GM12878 (cell line): ENCODE data around the gene DUS2. TPM values are rescaled to one million over a fixed set of nuclear protein-coding genes. Genes with fewer than 3 reads are reported as not detected.

Experiments
- ATAC-seq: fragments of 200-7000 bp; cut with Tn5 transposase; 3 replicates; pipeline ENCODE4 v1.9.1; 2020; ENCODE audit warnings: mild to moderate bottlenecking, moderate library complexity
- BruUV-seq: library from RNA; stranded (reverse); fragments of 400-500 nt; replicated peaks from 2 replicates; lab custom pipeline; 2021; lab: Mats Ljungman, UMichigan
- CTCF ChIA-PET: fragments of 300-600 bp; sonication (Branson Sonifier 250); formaldehyde crosslinking; extraction: SDS; loops from one replicate; lab custom pipeline; 2021; ENCODE audit warnings: inconsistent platforms; lab: Yijun Ruan, JAX
- POLR2A ChIA-PET: fragments of 350-600 bp; formaldehyde crosslinking; extraction: SDS; loops from one replicate; lab custom pipeline; 2021; ENCODE audit warnings: inconsistent platforms; lab: Charles Lee
- RAD21 ChIA-PET: fragments of 300-600 bp; sonication (Branson Sonifier 250); formaldehyde crosslinking; loops from one replicate; lab custom pipeline; 2023; ENCODE audit warnings: antibody characterized with exemption; ENCODE audit not compliant: unreplicated experiment; lab: Charles Lee
- SMC1A ChIA-PET: fragments of 300-600 bp; sonication (Branson Sonifier 250); formaldehyde crosslinking; loops from one replicate; lab custom pipeline; 2023; ENCODE audit not compliant: unreplicated experiment, uncharacterized antibody; lab: Charles Lee
- DNase-seq: peaks from one replicate; pipeline ENCODE4 v3.0.0-alpha.2; 2011; ENCODE audit warnings: low read depth, low spot score
- FAIRE-seq: peaks from 3 replicates; lab custom pipeline; 2011; peaks lifted over from hg19 to GRCh38; lab: Jason Lieb, UNC
- H2AFZ ChIP-seq: 2 replicates; pipeline ENCODE4 v1.6.0; 2011; ENCODE audit warnings: low read depth, low read length, control low read depth; ENCODE audit not compliant: control insufficient read depth
- H3K27ac ChIP-seq: 2 replicates; pipeline ENCODE4 v1.5.1; 2011; ENCODE audit warnings: control low read depth; ENCODE audit not compliant: control insufficient read depth, insufficient read depth
- H3K27me3 ChIP-seq, 2 experiments: replicated peaks in 1 of 2; 2 replicates each; pipeline versions ENCODE4 v1.6.0 to v1.6.1; 2011; ENCODE audit warnings: low read length in 1 of 2; ENCODE audit not compliant: control insufficient read depth in 2 of 2, insufficient read depth in 2 of 2
- H3K36me3 ChIP-seq, 2 experiments: 2 replicates each; pipeline ENCODE4 v1.5.1; 2011; ENCODE audit warnings: low read length in 1 of 2; ENCODE audit not compliant: control insufficient read depth in 2 of 2, insufficient read depth in 2 of 2
- H3K4me1 ChIP-seq: 2 replicates; pipeline ENCODE4 v1.6.1; 2011; ENCODE audit warnings: mild to moderate bottlenecking, low read length, moderate library complexity, mixed read lengths; ENCODE audit not compliant: control insufficient read depth, insufficient read depth
- H3K4me2 ChIP-seq: 2 replicates; pipeline ENCODE4 v1.6.0; 2011; ENCODE audit warnings: control low read depth; ENCODE audit not compliant: control insufficient read depth, insufficient read depth
- H3K4me3 ChIP-seq: fragments of 200-600 bp; sonication (generic); 2 replicates; pipeline ENCODE4 v1.5.1; 2016
- H3K79me2 ChIP-seq: 2 replicates; pipeline ENCODE4 v1.6.0; 2011; ENCODE audit warnings: low read length; ENCODE audit not compliant: control insufficient read depth, insufficient read depth
- H3K9ac ChIP-seq: 2 replicates; pipeline ENCODE4 v1.8.0; 2011; ENCODE audit warnings: low read length, control low read depth, mixed read lengths; ENCODE audit not compliant: control insufficient read depth, insufficient read depth
- H3K9me3 ChIP-seq: replicated peaks from 3 replicates; pipeline ENCODE4 v1.5.1; 2011; ENCODE audit warnings: mild to moderate bottlenecking, low read length; ENCODE audit not compliant: control insufficient read depth, insufficient read depth
- H4K20me1 ChIP-seq: 2 replicates; pipeline ENCODE4 v1.6.0; 2011; ENCODE audit not compliant: control insufficient read depth, insufficient read depth
- BACH1 ChIP-seq: fragments of 450-650 bp; IDR thresholded peaks from 2 replicates; pipeline ENCODE4 v1.6.1; 2017; ENCODE audit warnings: mild to moderate bottlenecking, borderline replicate concordance
- CBFB ChIP-seq: IDR thresholded peaks from 2 replicates; pipeline ENCODE4 v1.6.1; 2016; ENCODE audit warnings: antibody characterized with exemption, low read depth
- CHD1 ChIP-seq: IDR thresholded peaks from 2 replicates; pipeline ENCODE4 v1.6.1; 2012; ENCODE audit warnings: low read depth, low read length, improper control_type of control experiment
- EED ChIP-seq: sonication (generic); IDR thresholded peaks from 2 replicates; pipeline ENCODE4 v1.6.1; 2016; ENCODE audit warnings: antibody characterized with exemption, low read depth
- ELK1 ChIP-seq: IDR thresholded peaks from 2 replicates; pipeline ENCODE4 v1.6.1; 2012; ENCODE audit warnings: low read depth, low read length, improper control_type of control experiment
- NFXL1 ChIP-seq: fragments of 450-650 bp; IDR thresholded peaks from 2 replicates; pipeline ENCODE4 v1.6.1; 2017; ENCODE audit warnings: antibody characterized with exemption, mild to moderate bottlenecking, borderline replicate concordance
- NFYB ChIP-seq: IDR thresholded peaks from 2 replicates; pipeline ENCODE4 v1.6.1; 2011; ENCODE audit warnings: low read depth, mild to moderate bottlenecking, low read length, improper control_type of control experiment, moderate library complexity; ENCODE audit not compliant: insufficient read depth
- PAX5 ChIP-seq: IDR thresholded peaks from 2 replicates; pipeline ENCODE4 v1.6.1; 2011; ENCODE audit warnings: low read depth, low read length, borderline replicate concordance
- POLR2AphosphoS5 ChIP-seq: IDR thresholded peaks from 2 replicates; pipeline ENCODE4 v1.6.1; 2011; ENCODE audit warnings: mild to moderate bottlenecking, low read length, inconsistent platforms
- SIX5 ChIP-seq: IDR thresholded peaks from 2 replicates; pipeline ENCODE4 v1.6.1; 2011; ENCODE audit warnings: mild to moderate bottlenecking, low read depth, low read length, moderate library complexity; ENCODE audit not compliant: severe bottlenecking
- SMARCA5 ChIP-seq: fragments of 450-650 bp; IDR thresholded peaks from 2 replicates; pipeline ENCODE4 v1.6.1; 2017; ENCODE audit warnings: mild to moderate bottlenecking
- STAT3 ChIP-seq: IDR thresholded peaks from 2 replicates; pipeline ENCODE4 v1.6.1; 2011; ENCODE audit warnings: low read depth, low read length, improper control_type of control experiment
- YBX1 ChIP-seq: fragments of 450-650 bp; IDR thresholded peaks from 2 replicates; pipeline ENCODE4 v1.6.1; 2016; ENCODE audit warnings: antibody characterized with exemption
- ZBED1 ChIP-seq: IDR thresholded peaks from 2 replicates; pipeline ENCODE4 v1.6.1; 2016; ENCODE audit warnings: borderline replicate concordance
- ZNF207 ChIP-seq: fragments of 450-650 bp; IDR thresholded peaks from 2 replicates; pipeline ENCODE4 v1.6.1; 2014; ENCODE audit warnings: antibody characterized with exemption, mild to moderate bottlenecking, borderline replicate concordance
- ZZZ3 ChIP-seq: IDR thresholded peaks from 2 replicates; pipeline ENCODE4 v1.6.1; 2011; ENCODE audit warnings: low read depth; ENCODE audit not compliant: control insufficient read depth, insufficient read length
- WGBS: methylation state at CpG from one replicate; pipeline ENCODE4 v1.1.6; 2016; ENCODE audit warnings: low lambda C conversion rate; ENCODE audit not compliant: insufficient replicate concordance, insufficient coverage; ENCODE audit errors: missing lambda C conversion rate; 5-methylcytosine and 5-hydroxymethylcytosine counted together
- in situ Hi-C: fragments of 300-500 bp; cut with MboI; formaldehyde crosslinking; loops from 9 replicates; pipeline ENCODE4 v1.14.3; 2018; ENCODE audit warnings: mixed read lengths
- intact Hi-C: fragments of 100-400 bp; cut with micrococcal nuclease; formaldehyde crosslinking; loops from one replicate; pipeline ENCODE4 v1.14.2; 2022; ENCODE audit not compliant: unreplicated experiment
- polyA plus RNA-seq, 11 experiments: library from polyadenylated mRNA; depleted of rRNA in 4 of 11; unstranded in 6 of 11; stranded (reverse) in 5 of 11; fragments of >200 nt; fragmentation: Nextera tagmentation in 4 of 11; fragmentation: Illumina TruSeq in 1 of 11; extraction: Ambion mirVana in 4 of 11; extraction: Trizol in 1 of 11; gene quantifications; 1 replicate in 1 of 11; 2 replicates in 10 of 11; pipeline versions ENCODE4 v1.2.1 to v1.2.3, GENCODE V29; 2011 to 2016; ENCODE audit warnings: inconsistent platforms in 2 of 11, missing spikeins in 2 of 11, low read depth in 1 of 11
- total RNA-seq, 4 experiments: library from RNA; depleted of rRNA in 3 of 4; stranded (reverse); fragments of >200 nt in 3 of 4; fragmentation: Illumina TruSeq in 1 of 4; extraction: Trizol in 1 of 4; gene quantifications; 2 replicates each; pipeline versions ENCODE4 v1.2.1 to v1.2.3, GENCODE V29; 2013 to 2021
- TF ChIP-seq, protein P1 (sequence below): IDR thresholded peaks from 2 replicates; pipeline ENCODE4 v1.6.1; 2011; ENCODE audit warnings: mild to moderate bottlenecking, low read depth, low read length, moderate library complexity; ENCODE audit not compliant: insufficient replicate concordance
- TF ChIP-seq, protein P2 (sequence below), 3 experiments: IDR thresholded peaks in 2 of 3; conservative IDR thresholded peaks in 1 of 3; 2 replicates each; pipeline ENCODE4 v1.5.1; 2011; ENCODE audit warnings: low read depth in 3 of 3, low read length in 3 of 3, mild to moderate bottlenecking in 3 of 3, control low read depth in 2 of 3, moderate library complexity in 2 of 3, inconsistent platforms in 1 of 3, mixed read lengths in 1 of 3; ENCODE audit not compliant: control insufficient read depth in 2 of 3, insufficient read depth in 1 of 3; ENCODE audit errors: extremely low read depth in 1 of 3
- TF ChIP-seq, protein P3 (sequence below): fragments of 450-650 bp; IDR thresholded peaks from 2 replicates; pipeline ENCODE4 v1.6.1; 2017; ENCODE audit warnings: mild to moderate bottlenecking

The DUS2 gene
- total and polyA plus RNA-seq, 10 of the 15 experiments (the other 5 are each of a cell fraction or from before 2014, with no cell fraction given) = 4.8 to 32.3 (median 25.5) TPM

DNA sequence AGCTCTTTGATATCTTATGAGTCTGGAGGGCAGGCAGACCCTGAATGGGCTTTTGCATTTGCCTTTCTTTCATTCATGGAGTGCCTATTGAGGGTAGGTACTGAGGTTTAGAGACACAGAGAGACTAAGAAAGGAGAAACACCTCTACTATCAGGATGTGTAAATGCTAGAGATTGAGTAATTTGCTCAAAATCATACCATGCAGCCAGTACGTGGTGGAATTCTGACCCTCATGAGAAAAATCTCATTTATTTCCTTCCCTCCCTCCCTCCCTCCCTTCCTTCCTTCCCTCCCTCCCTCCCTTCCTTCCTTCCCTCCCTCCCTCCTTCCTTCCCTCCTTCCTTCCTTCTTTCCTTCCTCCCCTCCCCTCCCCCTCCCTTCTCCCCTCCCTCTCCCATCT, 43.7 kb downstream of the DUS2 start:
- DNase-seq (no peak), ATAC-seq (no peak), FAIRE-seq (no peak)
- Histone ChIP-seq H4K20me1 (no peaks in the 10 kb centered on the region), H3K27ac (no peak overlapping the region), H3K27me3 (no peaks in the 10 kb centered on the region), H3K4me1 (peaks cover 18% of the 10 kb centered on the region), H3K36me3 (peaks cover 20 to 26% of the 10 kb centered on the region in 2 experiments; a peak in 3 of 4 replicates), H3K79me2 (no peaks in the 10 kb centered on the region), H3K4me2 (no peak overlapping the region), H2AFZ (no peak overlapping the region), H3K4me3 (no peak overlapping the region), H3K9me3 (no peaks in the 10 kb centered on the region), H3K9ac (no peak overlapping the region)
- ChIA-PET SMC1A (interaction anchor here (0.8 kb wide), 1 partner anchor 17 kb away, joined by 3 read pairs; no protein-coding TSS in a partner anchor), RAD21 (interaction anchor here (1.1 to 1.6 kb wide), 2 partner anchors 18 to 29 kb away, joined by 4 to 5 read pairs; partner anchors contain the start of gene NFATC3), POLR2A (no interaction called here), CTCF (interaction anchor here (0.6 to 3.2 kb wide), 3 partner anchors 27 to 56 kb away, joined by 3 to 18 read pairs (median 3); no protein-coding TSS in a partner anchor)
- BruUV-seq = no TSS peak
- TF ChIP-seq ZBED1 (no peak), EED (no peak), CBFB (no peak), YBX1 (no peak), POLR2AphosphoS5 (no peak), BACH1 (no peak), ZNF207 (no peak), NFYB (no peak), SIX5 (no peak), PAX5 (no peak), SMARCA5 (no peak), ZZZ3 (no peak), ELK1 (no peak), CHD1 (no peak), NFXL1 (no peak), STAT3 (no peak)
- TF ChIP-seq, protein P1, sequence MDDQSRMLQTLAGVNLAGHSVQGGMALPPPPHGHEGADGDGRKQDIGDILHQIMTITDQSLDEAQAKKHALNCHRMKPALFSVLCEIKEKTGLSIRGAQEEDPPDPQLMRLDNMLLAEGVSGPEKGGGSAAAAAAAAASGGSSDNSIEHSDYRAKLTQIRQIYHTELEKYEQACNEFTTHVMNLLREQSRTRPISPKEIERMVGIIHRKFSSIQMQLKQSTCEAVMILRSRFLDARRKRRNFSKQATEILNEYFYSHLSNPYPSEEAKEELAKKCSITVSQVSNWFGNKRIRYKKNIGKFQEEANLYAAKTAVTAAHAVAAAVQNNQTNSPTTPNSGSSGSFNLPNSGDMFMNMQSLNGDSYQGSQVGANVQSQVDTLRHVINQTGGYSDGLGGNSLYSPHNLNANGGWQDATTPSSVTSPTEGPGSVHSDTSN = no peak
- TF ChIP-seq, protein P2, sequence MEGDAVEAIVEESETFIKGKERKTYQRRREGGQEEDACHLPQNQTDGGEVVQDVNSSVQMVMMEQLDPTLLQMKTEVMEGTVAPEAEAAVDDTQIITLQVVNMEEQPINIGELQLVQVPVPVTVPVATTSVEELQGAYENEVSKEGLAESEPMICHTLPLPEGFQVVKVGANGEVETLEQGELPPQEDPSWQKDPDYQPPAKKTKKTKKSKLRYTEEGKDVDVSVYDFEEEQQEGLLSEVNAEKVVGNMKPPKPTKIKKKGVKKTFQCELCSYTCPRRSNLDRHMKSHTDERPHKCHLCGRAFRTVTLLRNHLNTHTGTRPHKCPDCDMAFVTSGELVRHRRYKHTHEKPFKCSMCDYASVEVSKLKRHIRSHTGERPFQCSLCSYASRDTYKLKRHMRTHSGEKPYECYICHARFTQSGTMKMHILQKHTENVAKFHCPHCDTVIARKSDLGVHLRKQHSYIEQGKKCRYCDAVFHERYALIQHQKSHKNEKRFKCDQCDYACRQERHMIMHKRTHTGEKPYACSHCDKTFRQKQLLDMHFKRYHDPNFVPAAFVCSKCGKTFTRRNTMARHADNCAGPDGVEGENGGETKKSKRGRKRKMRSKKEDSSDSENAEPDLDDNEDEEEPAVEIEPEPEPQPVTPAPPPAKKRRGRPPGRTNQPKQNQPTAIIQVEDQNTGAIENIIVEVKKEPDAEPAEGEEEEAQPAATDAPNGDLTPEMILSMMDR (IDR thresholded peaks at IDR 0.05 in 2 of 3, conservative IDR thresholded peaks at IDR 0.05 in 1 of 3; ENCODE audit: control insufficient read depth in 2 of 3, extremely low read depth in 1 of 3, insufficient read depth in 1 of 3, low read depth in 3 of 3, low read length in 3 of 3) = no peak
- TF ChIP-seq, protein P3, sequence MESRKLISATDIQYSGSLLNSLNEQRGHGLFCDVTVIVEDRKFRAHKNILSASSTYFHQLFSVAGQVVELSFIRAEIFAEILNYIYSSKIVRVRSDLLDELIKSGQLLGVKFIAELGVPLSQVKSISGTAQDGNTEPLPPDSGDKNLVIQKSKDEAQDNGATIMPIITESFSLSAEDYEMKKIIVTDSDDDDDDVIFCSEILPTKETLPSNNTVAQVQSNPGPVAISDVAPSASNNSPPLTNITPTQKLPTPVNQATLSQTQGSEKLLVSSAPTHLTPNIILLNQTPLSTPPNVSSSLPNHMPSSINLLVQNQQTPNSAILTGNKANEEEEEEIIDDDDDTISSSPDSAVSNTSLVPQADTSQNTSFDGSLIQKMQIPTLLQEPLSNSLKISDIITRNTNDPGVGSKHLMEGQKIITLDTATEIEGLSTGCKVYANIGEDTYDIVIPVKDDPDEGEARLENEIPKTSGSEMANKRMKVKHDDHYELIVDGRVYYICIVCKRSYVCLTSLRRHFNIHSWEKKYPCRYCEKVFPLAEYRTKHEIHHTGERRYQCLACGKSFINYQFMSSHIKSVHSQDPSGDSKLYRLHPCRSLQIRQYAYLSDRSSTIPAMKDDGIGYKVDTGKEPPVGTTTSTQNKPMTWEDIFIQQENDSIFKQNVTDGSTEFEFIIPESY = no peak
- 81% methylated on average over 1 of the region's 1 CpG for WGBS
- in situ Hi-C loops = no loop called here
- intact Hi-C loops = no loop called here
